H4 (cell line): ENCODE results near the gene MKRN1. TPM values are rescaled to one million over a fixed set of nuclear protein-coding genes. Genes with fewer than 3 reads are reported as not detected.
"Not testable (repeated sequence)": the region's sequence is repeated elsewhere in the genome, so short reads cannot be mapped to it uniquely, and the experiment has no call there.

Experiments
- DNase-seq: peaks from one replicate; pipeline ENCODE4 v3.0.0-alpha.2; 2015; ENCODE audit warnings: low spot score
- total RNA-seq: library from RNA; depleted of rRNA; stranded (reverse); fragments of >200 nt; shearing (Covaris generic); gene quantifications from 2 replicates; pipeline ENCODE4 v1.2.3, GENCODE V29; 2014

MKRN1 gene
- total RNA-seq, 1 experiment from 2014 or later = 62.8 TPM

- no peak for DNase-seq
Observed at GRCh38 chr7:140485500-140486265, 6.4 kb upstream of the MKRN1 start.

GRCh38 chr7:140484951-140485499, 5.7 kb upstream of the MKRN1 start:
- DNase-seq = no peak

GRCh38 chr7:140484479-140484878, 5.2 kb upstream of the MKRN1 start:
- DNase-seq = no peak

- DNase-seq = no peak
Observed at GRCh38 chr7:140479739-140480084, 407 bp upstream of the MKRN1 start.

GRCh38 chr7:140478246-140479061, 851 bp downstream of the MKRN1 start:
- no peak for DNase-seq

- no peak for DNase-seq
Observed at GRCh38 chr7:140476698-140477261, 2.5 kb downstream of the MKRN1 start.

GRCh38 chr7:140475747-140476333, 3.5 kb downstream of the MKRN1 start:
- peak; percentile 37 for DNase-seq

- DNase-seq = no peak
Observed at GRCh38 chr7:140463111-140463510, 16.2 kb downstream of the MKRN1 start.

- DNase-seq = no peak
Observed at GRCh38 chr7:140458916-140459315, 20.4 kb downstream of the MKRN1 start.

- DNase-seq = no peak
Observed at GRCh38 chr7:140458201-140458600, 21.1 kb downstream of the MKRN1 start.

GRCh38 chr7:140456551-140457051, 22.7 kb downstream of the MKRN1 start:
- no peak for DNase-seq

- DNase-seq = no peak
Observed at GRCh38 chr7:140455743-140456142, 23.6 kb downstream of the MKRN1 start.

- DNase-seq = no peak
Observed at GRCh38 chr7:140454657-140455015, 24.7 kb downstream of the MKRN1 start.

- not testable (repeated sequence) for DNase-seq
Observed at GRCh38 chr7:140453785-140454656, 25.3 kb downstream of the MKRN1 start.

GRCh38 chr7:140453273-140453672, 26.0 kb downstream of the MKRN1 start:
- no peak for DNase-seq

- no peak for DNase-seq
Observed at GRCh38 chr7:140451716-140452115, 27.6 kb downstream of the MKRN1 start.

GRCh38 chr7:140448781-140449480, 30.4 kb downstream of the MKRN1 start:
- DNase-seq = no peak

- DNase-seq = no peak
Observed at GRCh38 chr7:140447841-140448240, 31.5 kb downstream of the MKRN1 start.

GRCh38 chr7:140446467-140446866, 32.8 kb downstream of the MKRN1 start:
- no peak for DNase-seq

GRCh38 chr7:140441519-140441918, 37.8 kb downstream of the MKRN1 start:
- no peak for DNase-seq
